AG09309 (cell line): Measurements from ENCODE around the gene ANKRD62.

ENCODE experiments used
- DNase-seq: peaks from one replicate; pipeline ENCODE4 v3.0.0-alpha.2; 2010; ENCODE audit warnings: low read depth
- H3K4me3 ChIP-seq: 2 replicates; pipeline ENCODE4 v1.5.1; 2011; ENCODE audit warnings: mild to moderate bottlenecking, low read depth, low read length, moderate library complexity; ENCODE audit not compliant: control insufficient read depth
- TF ChIP-seq, protein P1 (sequence below): IDR thresholded peaks from 2 replicates; pipeline ENCODE4 v1.5.1; 2011; ENCODE audit warnings: mild to moderate bottlenecking, low read depth, low read length, inconsistent platforms; ENCODE audit not compliant: insufficient read depth, control insufficient read depth; ENCODE audit errors: missing control alignments

The ANKRD62 gene

DNA sequence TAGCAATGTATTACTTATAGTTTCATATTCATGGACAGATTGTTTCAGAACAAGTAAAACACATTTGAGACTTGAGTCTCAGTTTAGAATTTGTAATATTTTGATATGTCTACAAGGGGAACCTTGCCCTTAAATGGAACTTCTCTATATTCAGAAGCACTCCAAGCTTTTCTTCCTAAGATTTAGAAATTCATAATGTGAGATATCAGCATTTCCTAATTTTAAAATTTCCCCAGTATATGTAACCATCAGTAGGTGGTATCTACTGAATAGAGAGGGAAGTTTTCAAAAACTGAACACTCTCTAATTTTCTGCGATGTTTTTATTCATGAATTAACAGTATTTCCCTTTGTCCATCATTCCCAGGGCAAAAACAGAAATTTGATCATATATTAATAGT, 7.6 kb downstream of the ANKRD62 start:
- no peak for DNase-seq
- TF ChIP-seq, protein P1, sequence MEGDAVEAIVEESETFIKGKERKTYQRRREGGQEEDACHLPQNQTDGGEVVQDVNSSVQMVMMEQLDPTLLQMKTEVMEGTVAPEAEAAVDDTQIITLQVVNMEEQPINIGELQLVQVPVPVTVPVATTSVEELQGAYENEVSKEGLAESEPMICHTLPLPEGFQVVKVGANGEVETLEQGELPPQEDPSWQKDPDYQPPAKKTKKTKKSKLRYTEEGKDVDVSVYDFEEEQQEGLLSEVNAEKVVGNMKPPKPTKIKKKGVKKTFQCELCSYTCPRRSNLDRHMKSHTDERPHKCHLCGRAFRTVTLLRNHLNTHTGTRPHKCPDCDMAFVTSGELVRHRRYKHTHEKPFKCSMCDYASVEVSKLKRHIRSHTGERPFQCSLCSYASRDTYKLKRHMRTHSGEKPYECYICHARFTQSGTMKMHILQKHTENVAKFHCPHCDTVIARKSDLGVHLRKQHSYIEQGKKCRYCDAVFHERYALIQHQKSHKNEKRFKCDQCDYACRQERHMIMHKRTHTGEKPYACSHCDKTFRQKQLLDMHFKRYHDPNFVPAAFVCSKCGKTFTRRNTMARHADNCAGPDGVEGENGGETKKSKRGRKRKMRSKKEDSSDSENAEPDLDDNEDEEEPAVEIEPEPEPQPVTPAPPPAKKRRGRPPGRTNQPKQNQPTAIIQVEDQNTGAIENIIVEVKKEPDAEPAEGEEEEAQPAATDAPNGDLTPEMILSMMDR = no peak
- no peak overlapping the region for H3K4me3 ChIP-seq

DNA sequence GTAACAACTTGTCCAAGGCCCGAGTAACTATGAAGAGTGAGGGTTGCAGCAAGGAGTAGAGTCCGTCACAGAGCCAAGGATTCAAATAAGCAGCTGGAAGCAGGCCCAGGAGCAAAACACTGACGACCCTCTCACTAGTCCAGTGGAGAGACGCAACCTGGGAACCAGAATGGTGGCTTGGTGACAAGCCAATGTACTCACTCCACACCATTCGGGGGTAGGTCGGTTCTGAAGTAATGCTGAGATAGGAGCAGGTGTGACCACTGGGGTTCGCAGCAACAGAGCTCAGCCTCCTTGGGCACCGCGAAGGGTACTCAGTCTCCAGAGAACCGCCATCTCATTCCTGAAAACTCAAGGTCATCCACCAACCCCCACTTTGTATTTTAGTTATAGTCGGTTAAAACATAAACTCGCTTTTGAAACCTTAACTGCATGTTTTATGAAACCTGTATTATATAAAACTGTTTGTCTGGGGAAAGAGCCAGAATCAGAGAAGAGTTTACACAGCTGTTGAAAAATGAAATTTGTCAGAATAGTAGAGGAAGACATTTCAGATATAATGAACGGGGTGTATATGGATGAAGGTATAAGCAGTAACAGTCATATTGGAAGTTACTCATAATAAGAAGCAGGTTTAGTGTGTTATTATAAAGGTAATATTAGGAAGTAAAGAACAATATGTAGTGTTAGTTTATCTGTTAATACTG, 8.6 kb downstream of the ANKRD62 start:
- no peak for DNase-seq
- TF ChIP-seq, protein P1 = no peak
- H3K4me3 ChIP-seq = no peak overlapping the region

DNA sequence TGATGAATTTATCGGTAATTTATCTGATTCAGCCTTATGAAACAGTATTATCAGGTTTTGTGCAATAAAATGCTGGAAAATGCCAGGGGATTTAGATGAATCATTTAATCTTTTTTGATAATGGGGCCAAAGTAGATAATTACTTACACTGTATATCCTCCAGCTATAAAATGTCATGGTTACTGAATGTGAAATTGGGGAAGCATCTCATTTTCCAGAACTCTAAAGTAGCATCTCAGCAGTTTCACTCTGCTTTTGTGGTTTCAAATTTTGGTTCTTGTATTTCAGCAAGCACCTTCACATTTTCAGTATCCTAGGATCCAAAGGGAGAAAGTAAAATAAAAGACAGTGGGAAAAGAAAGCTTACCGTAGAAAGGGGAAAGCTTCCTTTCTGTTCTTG, 12.8 kb downstream of the ANKRD62 start:
- H3K4me3 ChIP-seq = no peak overlapping the region
- TF ChIP-seq, protein P1 = no peak
- no peak for DNase-seq

DNA sequence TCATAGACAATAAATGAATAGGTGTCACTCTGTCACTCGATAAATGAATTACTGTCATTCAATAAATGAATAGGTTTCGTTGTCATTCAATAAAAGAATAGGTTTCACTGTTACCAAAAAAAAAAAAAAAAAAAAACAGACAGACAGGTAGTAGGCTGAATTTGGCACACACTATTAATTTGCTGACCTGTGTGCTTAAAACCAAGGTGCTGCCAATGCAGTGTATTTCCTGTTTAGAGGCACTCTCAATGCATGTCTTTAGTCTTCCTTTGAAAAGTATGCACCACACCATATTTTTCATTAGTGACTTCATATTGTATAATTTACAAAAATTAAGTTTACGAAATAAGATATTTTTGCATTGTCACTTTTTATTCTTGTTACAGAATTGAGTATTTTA, 16.2 kb downstream of the ANKRD62 start:
- DNase-seq = no peak
- no peak overlapping the region for H3K4me3 ChIP-seq
- TF ChIP-seq, protein P1 = no peak

DNA sequence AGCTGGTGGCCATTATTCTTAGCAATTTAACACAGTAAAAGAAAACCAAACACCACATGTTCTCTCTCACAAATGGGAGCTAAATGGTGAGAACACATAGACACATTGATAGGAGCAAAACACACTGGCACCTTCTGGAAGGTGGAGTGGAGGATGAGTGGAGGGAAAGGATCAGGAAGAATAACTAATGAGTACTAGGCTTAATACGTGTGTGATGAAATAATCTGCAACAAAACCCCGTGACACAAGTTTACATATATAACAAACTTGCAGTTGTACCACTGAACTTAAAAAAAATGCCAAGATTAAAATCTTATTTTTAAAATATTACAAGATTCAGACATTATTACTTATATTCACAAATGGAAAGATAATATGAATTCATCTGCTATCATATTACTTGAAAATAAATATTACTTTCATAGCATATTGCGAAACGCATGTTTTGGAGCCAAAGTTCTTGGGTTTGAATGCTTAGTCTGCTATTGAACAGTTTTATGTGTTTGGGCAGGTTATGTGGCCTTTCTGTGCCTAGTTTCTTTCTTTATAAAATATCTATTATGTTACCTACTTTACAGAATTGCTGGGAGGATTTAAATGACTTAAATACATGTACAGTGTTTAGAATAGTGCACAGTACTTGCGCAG, 20.5 kb downstream of the ANKRD62 start:
- TF ChIP-seq, protein P1 = no peak
- H3K4me3 ChIP-seq = no peak overlapping the region
- DNase-seq = no peak

DNA sequence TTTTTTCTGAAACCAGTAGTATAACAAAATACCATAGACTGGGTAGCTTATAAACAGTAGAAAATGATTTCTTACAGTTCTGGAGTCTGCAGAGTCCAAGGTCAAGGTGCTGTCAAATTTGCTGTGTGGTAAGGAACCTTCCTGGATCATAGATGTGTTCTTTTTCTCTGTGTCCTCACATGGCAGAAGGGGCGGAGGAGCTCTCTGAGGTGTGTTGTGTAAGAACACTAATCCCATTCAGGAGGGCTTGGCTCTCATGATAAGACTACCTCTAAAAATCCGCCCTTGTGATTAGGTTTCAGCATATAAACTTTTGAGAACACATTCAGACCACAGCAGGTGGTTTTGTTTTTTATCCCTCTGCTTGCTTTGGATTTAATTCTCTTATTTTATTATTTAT, 25.7 kb downstream of the ANKRD62 start:
- no peak for DNase-seq
- TF ChIP-seq, protein P1 = no peak
- H3K4me3 ChIP-seq = no peak overlapping the region
